Measurements from ENCODE around the gene EIF5.

GRCh38 chr14:103349982-103350381 lies 15.9 kb downstream of the EIF5 start:
- TF ChIP-seq POLR2A (IDR thresholded peaks at IDR 0.05; ENCODE audit: low read depth, low read length), result no peak
- TF ChIP-seq CTCF (conservative IDR thresholded peaks at IDR 0.05; ENCODE audit: low read depth, low read length), result no peak
- TF ChIP-seq RFX5 (IDR thresholded peaks at IDR 0.05; ENCODE audit: low read depth, low read length), result no peak
- no peak for TF ChIP-seq RAD21 (IDR thresholded peaks at IDR 0.05; ENCODE audit: low read length)
- no peak for TF ChIP-seq BHLHE40 (IDR thresholded peaks at IDR 0.05; ENCODE audit: low read depth, low read length)
- no peak for TF ChIP-seq NFE2L2 (IDR thresholded peaks at IDR 0.05; ENCODE audit: low read depth, low read length)
- no peak for TF ChIP-seq SMC3 (IDR thresholded peaks at IDR 0.05; ENCODE audit: low read depth, low read length)
- no peak for TF ChIP-seq MXI1 (IDR thresholded peaks at IDR 0.05; ENCODE audit: borderline replicate concordance, low read depth, low read length)
- TF ChIP-seq CHD1 (IDR thresholded peaks at IDR 0.05; ENCODE audit: low read depth, low read length), result no peak
- TF ChIP-seq FOS (IDR thresholded peaks at IDR 0.05; ENCODE audit: low read depth, low read length), result no peak
- TF ChIP-seq MAFK (IDR thresholded peaks at IDR 0.05; ENCODE audit: low read depth, low read length), result no peak
- TF ChIP-seq RCOR1 (IDR thresholded peaks at IDR 0.05; ENCODE audit: insufficient replicate concordance, low read length), result no peak
- TF ChIP-seq MAZ (IDR thresholded peaks at IDR 0.05; ENCODE audit: borderline replicate concordance, low read depth, low read length), result no peak
